GM12873 (cell line): Measurements from ENCODE around the gene CACNA1C.
A peak's percentile ranks its signal among the peaks of the same experiment; 100 is the strongest.

Source experiments
- CTCF ChIP-seq: IDR thresholded peaks from 2 replicates; pipeline ENCODE4 v1.5.1; 2012; ENCODE audit warnings: low read depth, mild to moderate bottlenecking, moderate library complexity, low read length, control low read depth; ENCODE audit not compliant: insufficient read depth; ENCODE audit errors: missing control alignments

Gene CACNA1C

GRCh38 chr12:2638273-2639019, 585.7 kb downstream of the CACNA1C start:
- TF ChIP-seq CTCF, result no peak

DNA sequence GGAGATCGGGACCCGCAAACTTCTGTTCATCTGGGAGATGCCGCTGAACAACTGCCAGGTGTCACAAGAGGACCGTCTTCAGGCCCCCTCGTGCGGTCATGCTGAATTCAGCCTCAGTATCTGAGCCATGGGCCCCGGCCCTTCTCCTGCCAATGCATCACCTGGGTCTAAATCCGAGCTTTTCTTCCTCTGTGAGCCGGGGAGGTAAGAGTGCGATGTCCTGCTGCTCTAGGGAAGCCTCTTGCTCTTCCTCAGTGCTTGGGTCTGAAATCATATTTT, 586.2 kb downstream of the CACNA1C start:
- no peak for TF ChIP-seq CTCF

- TF ChIP-seq CTCF, result no peak
Measured at GRCh38 chr12:2640281-2640680, 587.5 kb downstream of the CACNA1C start.

DNA sequence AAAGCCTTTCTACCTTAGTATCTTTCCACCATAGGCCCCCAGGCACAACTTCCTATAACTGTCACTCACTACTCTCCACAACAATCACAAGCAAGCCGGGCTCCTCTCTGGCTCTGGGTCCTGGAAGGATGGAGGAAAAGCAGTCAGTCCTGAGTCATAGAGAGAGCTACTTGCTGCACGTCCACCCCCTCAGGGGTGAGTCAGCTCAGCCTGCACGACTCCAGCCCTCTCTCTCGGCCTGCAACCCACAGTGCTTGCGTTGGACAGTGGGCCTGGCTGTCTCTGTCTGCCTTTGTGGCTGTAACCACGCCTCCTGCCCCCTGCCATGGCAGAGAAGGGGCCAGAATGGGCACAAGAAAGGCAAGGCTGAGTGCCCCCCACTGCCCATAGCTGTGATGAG, 587.9 kb downstream of the CACNA1C start:
- TF ChIP-seq CTCF, result no peak

- TF ChIP-seq CTCF, result peak; percentile 25
Measured at GRCh38 chr12:2641207-2641606, 588.4 kb downstream of the CACNA1C start.

DNA sequence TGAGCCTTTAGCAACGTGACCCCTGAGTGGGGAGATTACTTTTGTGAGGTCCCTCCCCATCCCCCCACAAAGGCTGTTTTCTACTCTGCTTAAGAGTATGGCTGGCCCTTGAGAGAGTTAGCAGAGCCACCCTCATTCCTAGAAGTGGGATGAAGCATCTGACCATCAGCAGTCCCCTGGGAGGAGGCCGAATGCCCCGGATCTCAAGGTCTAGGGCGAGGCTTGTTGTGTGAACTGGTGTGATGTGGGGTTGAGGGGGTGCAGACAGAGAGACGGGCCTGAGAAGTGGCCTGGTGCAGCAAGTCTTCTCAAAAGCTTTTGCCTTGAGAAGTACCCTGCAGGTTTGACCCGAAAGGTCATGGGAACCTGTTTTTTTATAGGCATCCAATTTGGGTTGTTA, 589.0 kb downstream of the CACNA1C start:
- no peak for TF ChIP-seq CTCF

DNA sequence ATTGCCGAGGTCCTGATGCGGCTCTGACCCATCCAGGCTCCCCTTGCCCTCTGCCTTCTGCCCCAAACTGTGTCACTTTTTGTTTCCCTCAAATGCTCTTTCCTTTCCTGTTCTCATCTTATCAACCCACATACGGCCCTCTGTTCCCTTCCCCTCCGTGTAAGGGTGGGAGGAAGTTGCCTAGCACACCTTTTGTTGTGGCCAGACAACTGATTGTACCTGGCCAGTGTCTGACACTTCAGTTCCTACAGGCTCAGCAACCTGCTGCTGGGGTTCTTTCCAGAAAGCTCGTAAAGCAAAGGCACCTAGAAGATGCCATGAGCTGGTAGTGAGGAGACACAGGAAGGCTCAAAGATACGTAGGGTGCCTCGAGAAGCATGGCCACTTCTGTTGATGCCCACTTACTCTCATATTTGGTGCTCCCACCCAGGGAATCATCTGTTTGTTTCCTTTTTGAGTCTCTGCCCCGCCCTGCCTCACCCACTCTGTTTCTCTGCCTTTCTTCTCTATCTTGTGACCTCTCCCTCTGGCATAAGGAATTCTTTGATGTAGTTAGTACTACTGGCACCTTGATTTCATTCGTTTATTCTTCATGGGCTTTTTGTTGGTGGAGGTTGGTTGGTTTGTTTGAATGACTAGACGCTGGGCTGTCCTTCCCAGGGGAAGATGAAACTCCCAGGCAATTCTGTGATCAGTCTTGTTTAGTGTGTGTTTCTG, 589.5 kb downstream of the CACNA1C start:
- TF ChIP-seq CTCF, result no peak
